ENCODE measurements around the gene RNF19B.

Gene RNF19B

DNA sequence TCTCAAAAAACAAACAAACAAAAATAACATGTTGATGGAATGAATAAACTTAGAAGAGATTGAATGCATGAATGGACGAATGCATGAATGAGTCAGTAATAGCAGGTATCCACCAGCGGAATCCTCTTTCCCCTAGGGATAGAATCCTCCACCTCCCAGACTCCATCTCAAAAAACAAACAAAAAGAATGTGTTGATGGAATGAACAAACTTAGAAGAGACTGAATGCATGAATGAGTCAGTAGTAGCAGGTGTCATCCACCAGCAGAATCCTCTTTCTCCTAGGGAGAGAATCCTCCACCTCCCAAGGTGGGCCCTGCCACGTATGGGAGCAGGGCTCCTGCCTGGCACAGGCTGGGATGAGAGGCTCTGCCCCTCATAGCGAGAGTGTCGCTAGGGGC lies 26.8 kb upstream of the RNF19B start:
- H3K27ac ChIP-seq, result no peak overlapping the region
- no peak for TF ChIP-seq ZFX (IDR thresholded peaks at IDR 0.05)
- TF ChIP-seq, protein P1, sequence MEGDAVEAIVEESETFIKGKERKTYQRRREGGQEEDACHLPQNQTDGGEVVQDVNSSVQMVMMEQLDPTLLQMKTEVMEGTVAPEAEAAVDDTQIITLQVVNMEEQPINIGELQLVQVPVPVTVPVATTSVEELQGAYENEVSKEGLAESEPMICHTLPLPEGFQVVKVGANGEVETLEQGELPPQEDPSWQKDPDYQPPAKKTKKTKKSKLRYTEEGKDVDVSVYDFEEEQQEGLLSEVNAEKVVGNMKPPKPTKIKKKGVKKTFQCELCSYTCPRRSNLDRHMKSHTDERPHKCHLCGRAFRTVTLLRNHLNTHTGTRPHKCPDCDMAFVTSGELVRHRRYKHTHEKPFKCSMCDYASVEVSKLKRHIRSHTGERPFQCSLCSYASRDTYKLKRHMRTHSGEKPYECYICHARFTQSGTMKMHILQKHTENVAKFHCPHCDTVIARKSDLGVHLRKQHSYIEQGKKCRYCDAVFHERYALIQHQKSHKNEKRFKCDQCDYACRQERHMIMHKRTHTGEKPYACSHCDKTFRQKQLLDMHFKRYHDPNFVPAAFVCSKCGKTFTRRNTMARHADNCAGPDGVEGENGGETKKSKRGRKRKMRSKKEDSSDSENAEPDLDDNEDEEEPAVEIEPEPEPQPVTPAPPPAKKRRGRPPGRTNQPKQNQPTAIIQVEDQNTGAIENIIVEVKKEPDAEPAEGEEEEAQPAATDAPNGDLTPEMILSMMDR (conservative IDR thresholded peaks at IDR 0.05), result no peak

DNA sequence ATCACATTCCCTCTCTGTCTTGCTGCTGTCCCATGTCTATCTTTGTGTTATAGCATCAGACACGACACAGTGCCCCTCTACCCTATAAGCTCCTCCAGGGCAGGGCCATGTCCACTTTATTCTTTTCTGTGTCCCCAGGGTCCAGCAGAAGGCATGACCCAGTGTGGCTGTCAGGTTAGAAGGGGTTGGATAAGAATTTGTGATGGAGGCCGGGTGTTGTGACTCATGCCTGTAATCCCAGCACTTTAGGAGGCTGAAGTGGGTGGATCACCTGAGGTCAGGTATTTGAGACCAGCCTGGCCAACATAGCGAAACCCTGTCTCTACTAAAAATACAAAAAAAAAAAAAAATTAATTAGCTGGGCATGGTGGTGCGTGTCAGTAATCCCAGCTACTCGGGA lies 26.3 kb upstream of the RNF19B start:
- TF ChIP-seq, protein P1 (conservative IDR thresholded peaks at IDR 0.05), result no peak
- no peak overlapping the region for H3K27ac ChIP-seq

DNA sequence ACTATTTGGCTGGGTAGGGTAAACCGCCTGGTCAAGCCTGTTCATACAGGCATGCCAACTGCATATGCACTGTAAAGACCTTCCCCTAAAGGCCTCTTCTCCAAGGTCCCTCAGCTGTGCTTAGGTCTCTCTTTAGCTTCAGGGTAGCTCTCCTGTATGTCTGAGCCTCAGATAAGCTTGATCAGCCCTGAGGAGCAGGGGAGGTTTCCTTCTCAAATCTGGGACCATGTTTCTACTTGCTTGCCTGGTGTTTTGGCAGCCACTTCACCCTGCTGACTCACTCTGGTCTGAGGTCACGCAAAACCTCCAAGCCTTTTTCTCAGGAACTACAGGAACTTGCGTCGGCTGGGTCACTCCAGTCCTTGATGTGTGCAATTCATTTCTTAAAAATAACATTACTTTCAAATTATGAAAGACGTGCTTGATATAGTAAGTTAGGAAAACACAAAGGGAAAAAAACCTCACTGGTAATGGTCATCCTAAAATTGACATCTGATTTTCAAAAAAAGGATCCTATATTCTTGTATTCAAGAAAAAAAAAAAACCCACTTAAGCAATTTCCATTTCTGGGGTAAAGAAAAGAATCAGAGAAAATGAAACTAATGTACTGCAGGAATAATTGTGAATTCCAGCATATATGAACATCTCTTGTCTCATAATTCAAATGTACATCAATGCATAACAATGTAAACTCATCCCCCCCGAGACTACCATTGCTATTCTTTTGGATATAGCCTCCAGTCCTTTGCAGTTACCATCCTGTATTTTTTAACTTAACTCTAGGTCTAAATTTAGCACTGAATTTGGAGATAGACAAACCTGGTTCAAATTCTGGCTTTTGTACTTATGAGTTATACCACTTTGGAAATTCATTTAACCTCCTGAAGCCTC lies 24.8 kb upstream of the RNF19B start:
- TF ChIP-seq, protein P1 (conservative IDR thresholded peaks at IDR 0.05), result no peak
- TF ChIP-seq ZFX (IDR thresholded peaks at IDR 0.05), result no peak
- H3K27ac ChIP-seq, result no peak overlapping the region

DNA sequence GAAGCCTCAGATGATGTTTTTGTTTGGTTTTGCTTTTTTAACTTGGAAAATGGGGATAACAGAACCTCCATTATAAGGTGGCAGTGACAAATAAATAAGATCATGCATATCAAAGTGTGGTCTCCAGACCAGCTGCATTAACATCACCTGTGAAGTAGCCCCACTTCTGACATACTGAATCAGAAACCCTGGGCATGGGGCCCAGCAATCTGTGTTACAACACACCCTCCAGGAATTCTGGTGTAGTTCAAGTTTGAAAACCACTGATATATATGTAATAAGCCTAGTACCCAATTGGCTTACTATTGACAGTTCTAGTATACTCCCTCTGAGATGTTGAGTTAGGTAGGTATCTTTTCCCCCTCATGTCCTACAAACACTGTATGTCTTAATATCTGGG lies 24.1 kb upstream of the RNF19B start:
- TF ChIP-seq, protein P1 (conservative IDR thresholded peaks at IDR 0.05), result no peak
- no peak for TF ChIP-seq ZFX (IDR thresholded peaks at IDR 0.05)
- no peak overlapping the region for H3K27ac ChIP-seq

DNA sequence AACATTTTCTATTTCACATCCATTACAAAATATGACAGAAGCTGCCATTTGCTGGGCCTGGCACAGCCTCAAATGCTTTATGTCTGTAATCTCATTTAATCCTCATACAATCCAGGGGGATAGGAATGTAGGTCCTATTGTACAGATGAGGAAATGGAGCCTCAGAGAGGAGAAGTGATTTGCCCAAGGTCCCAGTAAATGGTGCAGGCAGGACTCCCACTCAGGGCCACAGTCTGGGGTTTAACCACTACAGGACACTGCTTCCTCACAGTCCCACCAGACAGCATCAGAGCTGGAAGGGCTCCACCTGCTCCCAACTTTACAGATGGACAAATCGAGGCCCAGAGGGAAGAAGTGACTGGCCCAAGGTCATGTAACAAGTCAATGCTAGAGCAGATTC lies 20.6 kb upstream of the RNF19B start:
- no peak overlapping the region for H3K27ac ChIP-seq
- TF ChIP-seq, protein P1 (conservative IDR thresholded peaks at IDR 0.05), result no peak
- no peak for TF ChIP-seq ZFX (IDR thresholded peaks at IDR 0.05)

DNA sequence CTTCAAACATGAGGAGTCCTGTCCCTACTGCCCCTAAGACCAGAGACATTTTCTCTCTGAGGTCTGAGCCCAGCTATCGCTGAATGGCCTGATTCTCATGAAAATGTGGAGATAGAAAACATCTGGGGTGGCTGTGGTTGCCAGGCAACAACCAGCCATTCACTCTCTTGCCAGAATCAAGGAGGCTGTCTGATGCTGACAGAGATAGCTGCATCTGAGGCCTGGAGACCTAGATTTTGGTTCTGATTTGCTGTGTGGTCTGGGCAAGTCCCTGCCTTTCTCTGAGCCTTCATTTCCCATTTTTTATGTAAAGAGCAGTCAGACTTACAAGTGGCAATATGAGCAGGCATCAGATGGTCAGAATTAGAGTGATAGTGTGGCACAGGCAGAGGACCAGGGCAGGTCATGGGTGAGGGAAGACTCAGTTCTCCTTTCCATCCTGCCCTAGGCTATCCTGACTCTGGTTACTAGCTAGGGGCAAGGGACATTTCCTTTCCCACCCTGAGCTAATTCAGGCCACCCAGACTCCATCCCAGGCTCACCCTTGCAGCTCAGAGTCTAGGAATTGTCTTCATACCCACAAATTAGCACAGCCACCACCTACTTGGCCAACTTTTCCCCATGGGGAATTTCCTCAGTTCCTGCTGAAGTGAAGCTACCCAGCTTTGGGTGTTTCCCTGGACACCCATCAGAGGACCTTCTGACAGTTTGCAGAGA lies 20.0 kb upstream of the RNF19B start:
- no peak overlapping the region for H3K27ac ChIP-seq
- TF ChIP-seq, protein P1 (conservative IDR thresholded peaks at IDR 0.05), result no peak
- no peak for TF ChIP-seq ZFX (IDR thresholded peaks at IDR 0.05)

DNA sequence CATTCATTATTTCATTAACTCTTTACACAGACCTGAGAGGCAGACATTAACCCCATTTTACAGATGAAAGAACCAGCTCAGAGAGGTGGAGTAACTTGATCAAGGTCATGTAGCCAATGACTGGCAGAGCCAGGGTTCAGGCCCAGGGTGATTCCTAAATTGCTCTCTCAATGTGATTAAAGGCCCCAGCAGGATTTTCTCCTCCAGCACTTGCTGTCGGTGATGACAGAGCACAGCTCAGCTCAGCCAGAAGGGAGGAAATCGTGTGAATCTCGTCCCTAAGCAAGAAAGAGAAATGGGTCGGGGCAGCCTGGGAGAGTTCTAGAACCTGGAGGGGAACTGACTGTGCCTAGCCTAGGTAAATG lies 19.5 kb upstream of the RNF19B start:
- TF ChIP-seq, protein P1 (conservative IDR thresholded peaks at IDR 0.05), result no peak
- TF ChIP-seq ZFX (IDR thresholded peaks at IDR 0.05), result no peak
- H3K27ac ChIP-seq, result no peak overlapping the region

Data from C4-2B (cell line).